Loucy (cell line): Measurements from ENCODE around the gene ABCF3.

ENCODE experiments used
- H2AFZ ChIP-seq: fragments of 200-600 bp; sonication (generic); 2 replicates; pipeline ENCODE4 v1.6.0; 2016; ENCODE audit warnings: antibody characterized with exemption, mild to moderate bottlenecking, low read length, moderate library complexity
- H3F3A ChIP-seq: fragments of 200-600 bp; 2 replicates; pipeline ENCODE4 v1.6.0; 2016; ENCODE audit warnings: antibody characterized with exemption, low read depth, mild to moderate bottlenecking
- H3K27me3 ChIP-seq: fragments of 200-600 bp; sonication (generic); 2 replicates; pipeline ENCODE4 v1.6.1; 2014; ENCODE audit warnings: low read length, mild to moderate bottlenecking; ENCODE audit not compliant: insufficient read depth, poor library complexity, severe bottlenecking
- H3K36me3 ChIP-seq: fragments of 200-600 bp; sonication (generic); 2 replicates; pipeline ENCODE4 v1.6.1; 2016; ENCODE audit warnings: low read length; ENCODE audit not compliant: insufficient read depth
- H3K4me1 ChIP-seq: fragments of 200-600 bp; sonication (generic); 2 replicates; pipeline ENCODE4 v1.5.1; 2014; ENCODE audit warnings: low read length, mild to moderate bottlenecking; ENCODE audit not compliant: insufficient read depth, poor library complexity, severe bottlenecking
- H3K4me2 ChIP-seq: fragments of 200-600 bp; sonication (generic); 2 replicates; pipeline ENCODE4 v1.6.0; 2014; ENCODE audit warnings: antibody characterized with exemption, low read length, low read depth, mild to moderate bottlenecking; ENCODE audit not compliant: poor library complexity, severe bottlenecking
- H3K4me3 ChIP-seq: fragments of 200-600 bp; sonication (generic); 2 replicates; pipeline ENCODE4 v1.5.1; 2014; ENCODE audit warnings: low read length, mild to moderate bottlenecking, mixed read lengths; ENCODE audit not compliant: poor library complexity, severe bottlenecking
- H3K79me2 ChIP-seq: fragments of 200-600 bp; sonication (generic); 2 replicates; pipeline ENCODE4 v1.6.1; 2014; ENCODE audit warnings: low read length; ENCODE audit not compliant: insufficient read depth
- H3K9ac ChIP-seq: fragments of 200-600 bp; sonication (generic); 2 replicates; pipeline ENCODE4 v1.6.0; 2014; ENCODE audit warnings: mild to moderate bottlenecking, low read depth, low read length, moderate library complexity; ENCODE audit not compliant: poor library complexity, severe bottlenecking
- H3K9me2 ChIP-seq: fragments of 200-600 bp; sonication (generic); replicated peaks from 2 replicates; pipeline ENCODE4 v1.6.1; 2016; ENCODE audit warnings: low read depth, low read length, mixed read lengths
- H3K9me3 ChIP-seq: fragments of 200-600 bp; sonication (generic); 2 replicates; pipeline ENCODE4 v1.6.1; 2014; ENCODE audit warnings: mild to moderate bottlenecking, antibody characterized with exemption, low read length, low read depth; ENCODE audit not compliant: insufficient read depth
- H4K20me1 ChIP-seq: fragments of 200-600 bp; sonication (generic); 2 replicates; pipeline ENCODE4 v1.6.0; 2014; ENCODE audit warnings: antibody characterized with exemption, low read length, mild to moderate bottlenecking; ENCODE audit not compliant: insufficient read depth, poor library complexity, severe bottlenecking
- EZH2phosphoT487 ChIP-seq: fragments of 200-600 bp; IDR thresholded peaks from 2 replicates; pipeline ENCODE4 v1.6.1; 2018; ENCODE audit warnings: antibody characterized with exemption, mild to moderate bottlenecking, moderate library complexity, borderline replicate concordance
- TF ChIP-seq, protein P1 (sequence below): fragments of 200-600 bp; sonication (generic); conservative IDR thresholded peaks from 2 replicates; pipeline ENCODE4 v1.5.1; 2014; ENCODE audit warnings: mild to moderate bottlenecking, antibody characterized with exemption, low read length

ABCF3 gene

DNA sequence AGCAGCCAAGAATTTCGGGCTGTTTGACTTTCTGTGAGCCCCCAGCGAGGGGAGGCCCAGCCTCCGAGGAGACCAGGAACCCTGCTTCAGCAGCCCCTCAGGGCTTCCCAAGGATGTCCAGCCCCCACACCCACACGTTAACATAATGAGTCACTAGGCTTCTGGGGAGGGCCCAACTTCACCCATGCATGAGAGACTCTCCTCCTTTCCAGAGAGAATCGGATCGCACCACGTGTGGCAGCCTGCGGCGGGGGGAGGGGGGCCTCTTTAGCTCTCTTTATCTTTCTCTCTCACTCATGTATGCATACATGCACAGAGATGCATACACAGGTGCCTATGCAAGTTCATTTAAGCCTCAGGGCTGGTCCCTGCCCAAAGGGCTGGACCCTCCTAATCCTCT lies 14.4 kb upstream of the ABCF3 start:
- Histone ChIP-seq H3F3A (no peaks in the 10 kb centered on the region), H3K4me3 (no peak overlapping the region), H3K27me3 (no peaks in the 10 kb centered on the region), H3K9me2 (no peaks in the 10 kb centered on the region), H3K4me1 (peaks cover 16% of the 10 kb centered on the region), H3K36me3 (peaks cover 47% of the 10 kb centered on the region; the same call in 1 of the 2 replicates), H3K9ac (no peak overlapping the region), H3K79me2 (peaks cover 18% of the 10 kb centered on the region), H3K4me2 (no peak overlapping the region), H4K20me1 (no peaks in the 10 kb centered on the region), H2AFZ (no peak overlapping the region), H3K9me3 (no peaks in the 10 kb centered on the region)
- TF ChIP-seq EZH2phosphoT487: no peak
- TF ChIP-seq, protein P1, sequence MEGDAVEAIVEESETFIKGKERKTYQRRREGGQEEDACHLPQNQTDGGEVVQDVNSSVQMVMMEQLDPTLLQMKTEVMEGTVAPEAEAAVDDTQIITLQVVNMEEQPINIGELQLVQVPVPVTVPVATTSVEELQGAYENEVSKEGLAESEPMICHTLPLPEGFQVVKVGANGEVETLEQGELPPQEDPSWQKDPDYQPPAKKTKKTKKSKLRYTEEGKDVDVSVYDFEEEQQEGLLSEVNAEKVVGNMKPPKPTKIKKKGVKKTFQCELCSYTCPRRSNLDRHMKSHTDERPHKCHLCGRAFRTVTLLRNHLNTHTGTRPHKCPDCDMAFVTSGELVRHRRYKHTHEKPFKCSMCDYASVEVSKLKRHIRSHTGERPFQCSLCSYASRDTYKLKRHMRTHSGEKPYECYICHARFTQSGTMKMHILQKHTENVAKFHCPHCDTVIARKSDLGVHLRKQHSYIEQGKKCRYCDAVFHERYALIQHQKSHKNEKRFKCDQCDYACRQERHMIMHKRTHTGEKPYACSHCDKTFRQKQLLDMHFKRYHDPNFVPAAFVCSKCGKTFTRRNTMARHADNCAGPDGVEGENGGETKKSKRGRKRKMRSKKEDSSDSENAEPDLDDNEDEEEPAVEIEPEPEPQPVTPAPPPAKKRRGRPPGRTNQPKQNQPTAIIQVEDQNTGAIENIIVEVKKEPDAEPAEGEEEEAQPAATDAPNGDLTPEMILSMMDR: no peak

DNA sequence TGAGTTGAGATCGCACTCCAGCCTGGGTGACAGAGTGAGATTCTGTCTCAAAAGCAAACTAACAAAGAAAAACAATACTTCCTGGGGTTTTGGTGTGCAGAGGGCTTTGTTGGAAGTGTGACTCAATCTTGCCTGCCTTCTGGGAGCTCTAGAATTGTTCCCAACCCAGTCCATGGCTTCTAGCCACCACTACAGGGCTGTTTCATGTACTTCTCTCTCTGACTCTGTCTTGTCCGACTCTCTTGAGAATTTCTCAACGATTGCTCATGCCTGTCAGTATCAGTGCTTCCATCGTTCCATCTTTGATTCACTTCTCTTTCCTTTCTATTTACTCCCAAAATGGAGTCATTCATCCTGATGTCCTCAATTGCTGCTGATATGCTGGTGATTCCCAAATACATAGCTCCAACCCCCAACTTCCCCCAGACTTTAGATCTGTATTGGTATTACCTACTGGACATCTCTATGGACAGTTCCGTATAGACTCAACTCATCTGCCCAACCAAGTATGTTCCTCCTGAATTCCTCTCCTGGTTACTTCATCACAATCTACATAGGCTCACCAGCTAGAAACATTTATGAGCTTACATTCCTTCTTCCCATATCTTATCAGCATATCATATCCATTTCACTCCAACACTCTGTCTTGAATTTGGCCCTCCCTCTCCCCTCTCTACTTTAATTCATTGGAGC lies 13.2 kb upstream of the ABCF3 start:
- H3K4me3 ChIP-seq: no peak overlapping the region
- TF ChIP-seq EZH2phosphoT487: no peak
- TF ChIP-seq, protein P1: no peak
- H3K9ac ChIP-seq: no peak overlapping the region
- peaks cover 30% of the 10 kb centered on the region for H3K79me2 ChIP-seq
- no peak overlapping the region for H3K4me2 ChIP-seq
- H3K9me2 ChIP-seq: no peaks in the 10 kb centered on the region
- H3K27me3 ChIP-seq: no peaks in the 10 kb centered on the region
- H2AFZ ChIP-seq: no peak overlapping the region
- no peaks in the 10 kb centered on the region for H3K9me3 ChIP-seq
- H3K36me3 ChIP-seq: peaks cover 41% of the 10 kb centered on the region; the same call in 1 of the 2 replicates
- H3K4me1 ChIP-seq: peaks cover 25% of the 10 kb centered on the region
- H3F3A ChIP-seq: no peaks in the 10 kb centered on the region
- peaks cover 3% of the 10 kb centered on the region for H4K20me1 ChIP-seq

- Histone ChIP-seq H3K27me3 (no peaks in the 10 kb centered on the region), H3K9ac (no peak overlapping the region), H3K4me1 (peaks cover 25% of the 10 kb centered on the region), H2AFZ (no peak overlapping the region), H3K79me2 (peaks cover 36% of the 10 kb centered on the region), H4K20me1 (peaks cover 6% of the 10 kb centered on the region), H3K4me3 (no peak overlapping the region), H3K4me2 (no peak overlapping the region), H3F3A (no peaks in the 10 kb centered on the region), H3K36me3 (peaks cover 36% of the 10 kb centered on the region; the same call in 1 of the 2 replicates), H3K9me2 (no peaks in the 10 kb centered on the region), H3K9me3 (no peaks in the 10 kb centered on the region)
- TF ChIP-seq, protein P1: no peak
- no peak for TF ChIP-seq EZH2phosphoT487
Observed at GRCh38 chr3:184173374-184173722, 12.7 kb upstream of the ABCF3 start.
